GM19463 (cell line): ENCODE measurements around the gene MMP13.

Experiments used
- ATAC-seq: cut with Tn5 transposase; IDR thresholded peaks from one replicate; pipeline ENCODE4 v1.9.1; 2021; ENCODE audit warnings: mild to moderate bottlenecking, moderate library complexity; ENCODE audit not compliant: unreplicated experiment

Gene MMP13

GRCh38 chr11:102936864-102937509 lies 18.5 kb downstream of the MMP13 start:
- peak; percentile 26 for ATAC-seq

- ATAC-seq, result no peak
These were observed 20.0 kb downstream of the MMP13 start for GRCh38 chr11:102935514-102935913.

- no peak for ATAC-seq
These were observed 20.8 kb downstream of the MMP13 start for GRCh38 chr11:102934735-102935134.

- peak; percentile 54 for ATAC-seq
These were observed 21.9 kb downstream of the MMP13 start for GRCh38 chr11:102933627-102934026.

- ATAC-seq, result no peak
These were observed 22.9 kb downstream of the MMP13 start for GRCh38 chr11:102932678-102933077.

- no peak for ATAC-seq
These were observed 25.1 kb downstream of the MMP13 start for GRCh38 chr11:102930451-102930850.

GRCh38 chr11:102929972-102930371 lies 25.6 kb downstream of the MMP13 start:
- ATAC-seq, result no peak

- no peak for ATAC-seq
These were observed 26.4 kb downstream of the MMP13 start for GRCh38 chr11:102929166-102929565.

- no peak for ATAC-seq
These were observed 27.3 kb downstream of the MMP13 start for GRCh38 chr11:102928247-102928646.

- no peak for ATAC-seq
These were observed 27.9 kb downstream of the MMP13 start for GRCh38 chr11:102927624-102927990.

- ATAC-seq, result no peak
These were observed 28.4 kb downstream of the MMP13 start for GRCh38 chr11:102926961-102927623.

- no peak for ATAC-seq
These were observed 29.0 kb downstream of the MMP13 start for GRCh38 chr11:102926517-102926916.

- no peak for ATAC-seq
These were observed 29.5 kb downstream of the MMP13 start for GRCh38 chr11:102925988-102926387.

GRCh38 chr11:102924851-102925380 lies 30.6 kb downstream of the MMP13 start:
- no peak for ATAC-seq

GRCh38 chr11:102921587-102922220 lies 33.8 kb downstream of the MMP13 start:
- ATAC-seq, result no peak

GRCh38 chr11:102920118-102920684 lies 35.3 kb downstream of the MMP13 start:
- ATAC-seq, result peak; percentile 85

GRCh38 chr11:102915044-102915375 lies 40.5 kb downstream of the MMP13 start:
- ATAC-seq, result no peak

- no peak for ATAC-seq
These were observed 41.1 kb downstream of the MMP13 start for GRCh38 chr11:102914238-102915043.

GRCh38 chr11:102912482-102912830 lies 43.1 kb downstream of the MMP13 start:
- ATAC-seq, result no peak

GRCh38 chr11:102911758-102912481 lies 43.6 kb downstream of the MMP13 start:
- ATAC-seq, result no peak
